ENCODE measurements around the gene LANCL3.

DNA sequence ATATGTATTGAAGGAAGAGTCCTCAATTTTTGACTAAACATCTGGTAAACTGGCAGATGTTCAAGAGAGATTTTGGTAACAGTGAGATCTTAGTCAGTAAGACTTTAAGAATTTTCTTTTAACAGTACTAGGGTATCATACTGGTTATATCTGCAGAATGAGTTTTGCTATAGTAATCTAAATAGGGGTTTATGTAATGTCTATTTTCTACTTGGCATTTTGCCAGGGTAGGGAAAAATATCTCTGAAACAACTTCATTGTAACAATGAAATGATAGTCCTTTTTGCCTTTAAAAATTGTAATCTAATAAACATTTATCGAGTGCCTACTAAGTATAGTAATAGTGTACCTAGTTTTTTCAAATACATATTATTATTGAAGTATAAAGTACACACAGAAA, 146.2 kb downstream of the LANCL3 start:
- no peak for TF ChIP-seq CTCF (IDR thresholded peaks at IDR 0.05; ENCODE audit: insufficient read depth, low read depth, low read length)
- no peak for TF ChIP-seq EZH2 (IDR thresholded peaks at IDR 0.05; ENCODE audit: insufficient read depth, low read length)
